HG03575 (cell line): ENCODE results near the gene CRYM.
"Not testable (repeated sequence)": the region's sequence is repeated elsewhere in the genome, so short reads cannot be mapped to it uniquely, and the experiment has no call there.

Source experiments
- ATAC-seq: cut with Tn5 transposase; IDR thresholded peaks from one replicate; pipeline ENCODE4 v1.9.1; 2021; ENCODE audit not compliant: unreplicated experiment, insufficient number of reproducible peaks, low FRiP score; ENCODE audit errors: extremely low read depth

Gene CRYM

GRCh38 chr16:21283521-21284289 lies 5.6 kb upstream of the CRYM start:
- ATAC-seq = no peak

DNA sequence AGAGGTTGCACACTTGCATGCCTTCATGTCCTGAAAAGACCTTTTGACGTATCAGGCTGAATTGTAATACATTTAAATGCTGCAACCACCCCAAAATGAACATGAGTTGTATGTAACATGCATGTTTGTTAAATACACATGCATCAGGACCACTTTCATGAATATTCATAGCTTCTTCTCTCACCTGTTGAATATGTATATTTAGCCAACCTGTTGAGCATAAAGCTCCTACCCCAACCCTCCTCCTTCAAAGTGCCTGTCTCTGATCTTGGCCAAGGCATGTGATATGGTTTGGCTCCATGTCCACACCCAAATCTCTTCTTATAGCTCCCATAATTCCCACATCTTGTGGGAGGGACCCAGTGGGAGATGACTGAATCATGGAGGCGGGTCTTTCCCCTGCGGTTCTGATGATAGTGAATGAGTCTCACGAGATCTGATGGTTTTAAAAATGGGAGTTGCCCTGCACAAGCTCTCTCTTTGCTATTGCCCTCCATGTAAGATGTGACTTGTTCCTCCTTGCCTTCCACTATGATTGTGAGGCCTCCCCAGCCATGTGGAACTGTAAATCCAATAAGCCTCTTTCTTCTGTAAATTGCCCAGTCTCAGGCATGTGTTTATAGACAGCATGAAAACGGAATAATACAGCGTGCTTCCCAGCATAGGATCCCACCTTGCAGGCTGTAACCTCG lies 3.8 kb upstream of the CRYM start:
- no peak for ATAC-seq

GRCh38 chr16:21279501-21279900 lies 1.4 kb upstream of the CRYM start:
- no peak for ATAC-seq

DNA sequence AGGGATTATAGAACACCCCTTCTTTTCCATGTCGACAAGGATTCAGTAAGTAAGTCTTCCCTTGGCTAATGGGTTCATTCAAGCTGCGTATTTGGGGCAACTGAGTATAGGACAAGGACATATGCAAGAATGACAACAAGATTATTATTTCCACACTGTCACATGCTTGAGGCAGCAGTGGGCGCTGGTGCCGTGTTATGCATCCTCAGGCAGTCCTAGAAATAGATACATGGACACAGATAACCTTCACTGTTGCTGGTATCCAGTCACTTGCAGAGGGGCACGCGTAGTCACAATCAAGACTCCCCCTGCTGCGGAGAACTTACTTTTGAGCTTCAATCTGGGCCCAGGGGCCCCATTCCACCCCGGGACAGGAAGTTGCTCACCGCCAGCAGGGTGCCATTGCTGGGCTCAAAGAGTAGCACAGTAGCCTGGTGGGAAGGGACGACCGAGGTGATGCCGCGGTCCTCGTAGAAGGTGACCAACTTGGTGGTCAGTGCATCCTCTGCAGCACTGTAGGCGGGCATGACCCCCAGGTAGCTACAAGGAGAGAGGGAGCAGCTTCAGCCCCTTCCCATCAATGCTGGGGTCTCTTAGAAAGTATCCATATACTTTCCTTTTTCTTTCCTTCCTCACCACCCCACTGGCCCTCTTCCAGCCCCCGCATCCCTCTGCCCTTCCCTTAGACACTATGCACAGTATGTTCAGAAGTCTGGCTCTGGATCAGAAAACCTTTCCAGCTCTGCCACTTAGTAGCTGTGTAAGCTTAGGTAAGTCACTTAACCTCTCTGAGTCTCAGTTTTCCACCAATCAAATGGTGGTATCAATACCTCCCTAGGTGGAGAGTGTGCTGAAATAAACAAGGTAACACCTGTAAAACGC lies 804 bp downstream of the CRYM start:
- no peak for ATAC-seq

- ATAC-seq = no peak
Measured at GRCh38 chr16:21276090-21276489, 2.0 kb downstream of the CRYM start.

GRCh38 chr16:21275529-21275928 lies 2.6 kb downstream of the CRYM start:
- ATAC-seq = no peak

DNA sequence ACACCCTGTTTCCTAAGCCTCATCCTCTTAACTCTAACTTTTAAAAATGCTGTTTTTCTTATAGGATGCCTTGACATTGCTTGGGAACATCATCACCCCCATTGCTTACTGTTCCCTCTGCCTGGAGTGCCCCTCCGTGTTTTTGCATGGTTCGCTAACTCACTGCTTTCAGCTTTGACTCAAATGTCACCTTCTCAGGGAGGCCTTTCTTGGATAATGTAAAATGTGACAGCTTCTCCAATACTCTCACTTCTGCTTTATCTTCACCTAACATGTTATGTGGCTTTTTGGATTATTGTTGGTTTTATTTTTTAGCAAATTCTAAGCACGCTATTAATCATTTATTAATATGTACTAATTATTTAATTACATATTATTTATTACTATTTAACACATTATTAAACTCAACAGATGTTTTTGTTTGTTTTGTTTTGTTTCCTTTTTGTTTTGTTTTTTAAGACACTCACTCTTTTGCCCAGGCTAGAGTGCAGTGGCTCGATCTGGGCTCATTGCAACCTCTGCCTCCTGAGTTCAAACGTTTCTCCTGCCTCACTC lies 3.8 kb downstream of the CRYM start:
- ATAC-seq = no peak

DNA sequence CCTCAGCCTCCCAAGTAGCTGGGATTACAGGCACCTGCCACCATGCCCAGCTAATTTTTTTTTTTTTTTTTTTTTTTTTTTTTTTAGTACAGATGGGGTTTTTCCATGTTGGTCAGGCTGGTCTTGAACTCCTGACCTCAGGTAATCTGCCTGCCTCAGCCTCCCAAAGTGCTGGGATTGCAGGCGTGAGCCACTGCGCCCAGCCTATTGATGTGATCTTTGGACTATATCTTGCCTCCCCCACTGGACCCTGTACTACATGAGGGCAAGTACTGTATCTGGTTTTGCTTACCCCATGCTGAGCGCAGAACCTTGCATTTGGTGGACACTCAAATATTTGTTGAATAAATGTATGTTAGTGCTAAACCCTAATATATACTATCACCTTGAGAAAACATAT lies 5.3 kb downstream of the CRYM start:
- ATAC-seq = not testable (repeated sequence)

DNA sequence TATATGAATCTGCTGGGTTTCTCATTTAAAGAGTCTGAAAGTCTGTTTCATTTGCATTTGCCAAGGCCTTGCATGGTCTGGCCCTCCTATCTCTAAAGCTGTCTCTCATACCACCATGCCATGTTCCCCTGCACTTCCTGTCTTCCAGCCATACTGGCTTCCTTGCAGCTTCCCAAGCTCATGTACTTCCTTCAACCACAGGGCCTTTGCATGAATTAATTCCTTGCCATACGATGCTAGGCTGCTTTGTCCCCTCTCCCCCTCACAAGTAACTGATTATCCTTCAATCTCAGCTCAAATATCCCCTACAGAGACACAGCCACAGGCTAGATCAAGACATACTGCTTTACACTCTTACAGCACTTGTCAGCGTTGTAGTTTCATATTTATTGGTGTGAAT lies 5.8 kb downstream of the CRYM start:
- ATAC-seq = no peak

GRCh38 chr16:21268236-21268635 lies 9.9 kb downstream of the CRYM start:
- ATAC-seq = no peak

- no peak for ATAC-seq
Measured at GRCh38 chr16:21267298-21267697, 10.8 kb downstream of the CRYM start.

DNA sequence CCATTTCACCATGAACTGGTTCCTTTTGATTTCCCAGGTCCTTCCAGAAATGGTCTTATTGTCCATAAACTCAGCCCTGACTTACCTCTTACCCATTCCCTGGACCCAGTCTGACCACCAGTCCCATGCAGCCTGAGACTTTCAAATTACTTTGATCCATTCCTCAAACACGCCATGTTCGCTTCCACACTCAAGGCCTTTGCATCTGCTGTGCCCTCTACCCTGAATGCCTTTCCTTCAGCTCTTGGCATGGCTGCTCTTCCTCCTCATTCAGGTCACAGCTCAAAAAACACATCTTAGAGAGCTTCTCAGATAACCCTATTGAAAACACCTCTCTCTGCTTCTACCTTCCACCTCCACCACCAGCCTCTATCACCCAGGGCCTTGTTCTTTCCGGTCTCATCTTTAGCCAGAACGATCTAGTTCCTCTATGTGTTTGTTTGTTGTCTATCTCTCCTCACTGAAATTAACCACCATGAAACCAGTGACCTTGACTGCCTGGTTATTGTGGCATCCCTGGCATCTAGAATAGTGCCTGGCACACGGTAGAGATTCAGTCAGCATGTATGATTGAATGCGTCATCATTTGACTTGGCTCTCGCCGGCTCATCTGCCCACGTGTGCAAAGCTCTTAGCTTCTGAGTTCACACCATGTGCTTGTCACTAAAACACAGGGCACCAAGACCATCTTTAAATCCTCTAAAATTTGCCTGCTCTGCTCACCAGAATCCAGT lies 12.8 kb downstream of the CRYM start:
- ATAC-seq = no peak

GRCh38 chr16:21264571-21265036 lies 13.5 kb downstream of the CRYM start:
- no peak for ATAC-seq

GRCh38 chr16:21263640-21264570 lies 14.2 kb downstream of the CRYM start:
- ATAC-seq = no peak

GRCh38 chr16:21262779-21263639 lies 15.1 kb downstream of the CRYM start:
- ATAC-seq = no peak

DNA sequence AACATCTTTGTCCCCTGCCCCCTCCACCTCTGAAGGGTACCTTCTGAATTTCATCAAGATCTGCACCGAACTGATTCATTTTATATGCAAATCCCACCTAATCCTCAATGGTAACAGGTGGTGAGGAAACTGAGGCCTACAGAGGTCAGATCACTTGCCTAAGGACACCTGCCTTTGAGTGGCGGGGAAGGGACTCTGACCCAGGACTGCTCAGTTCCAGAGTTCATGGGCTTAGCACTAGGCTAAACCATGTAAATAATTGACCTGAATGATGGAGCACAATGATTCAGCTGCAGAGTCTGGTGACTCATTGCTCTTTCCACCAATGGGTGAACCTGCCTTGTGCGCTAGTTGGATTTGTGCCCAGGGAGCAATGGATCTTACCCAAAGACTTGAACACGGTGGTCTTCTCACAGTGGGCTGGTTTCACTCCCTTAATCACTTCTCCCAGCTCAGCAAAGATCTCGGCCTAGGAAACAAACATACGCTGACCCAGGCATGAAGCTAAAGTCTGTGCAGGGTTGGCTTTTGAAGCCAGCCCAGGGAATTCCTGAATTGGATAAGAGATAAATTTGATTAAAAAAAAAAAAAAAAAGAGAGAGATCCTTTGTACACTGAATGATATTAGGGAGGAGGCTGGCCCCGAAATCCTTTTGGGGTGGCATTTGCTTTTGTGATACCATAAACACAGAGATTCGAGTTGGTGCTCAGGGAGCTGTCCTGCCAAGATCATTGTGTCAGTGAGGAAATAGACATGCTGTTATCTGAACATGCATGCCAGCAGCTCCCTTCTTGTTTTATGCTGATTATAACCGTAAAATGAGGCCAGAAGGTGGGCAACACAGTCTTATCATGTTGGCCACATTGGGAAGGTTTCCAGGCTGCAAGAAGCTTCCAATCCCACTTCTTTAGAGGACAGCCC lies 17.0 kb downstream of the CRYM start:
- ATAC-seq = no peak
